GM21390 (cell line): ENCODE results near the gene NKD1.
A peak's percentile ranks its signal among the peaks of the same experiment; 100 is the strongest.

ENCODE experiments used
- ATAC-seq: cut with Tn5 transposase; IDR thresholded peaks from one replicate; pipeline ENCODE4 v1.9.1; 2021; ENCODE audit not compliant: unreplicated experiment

The NKD1 gene

GRCh38 chr16:50641818-50642187, 93.6 kb downstream of the NKD1 start:
- no peak for ATAC-seq

DNA sequence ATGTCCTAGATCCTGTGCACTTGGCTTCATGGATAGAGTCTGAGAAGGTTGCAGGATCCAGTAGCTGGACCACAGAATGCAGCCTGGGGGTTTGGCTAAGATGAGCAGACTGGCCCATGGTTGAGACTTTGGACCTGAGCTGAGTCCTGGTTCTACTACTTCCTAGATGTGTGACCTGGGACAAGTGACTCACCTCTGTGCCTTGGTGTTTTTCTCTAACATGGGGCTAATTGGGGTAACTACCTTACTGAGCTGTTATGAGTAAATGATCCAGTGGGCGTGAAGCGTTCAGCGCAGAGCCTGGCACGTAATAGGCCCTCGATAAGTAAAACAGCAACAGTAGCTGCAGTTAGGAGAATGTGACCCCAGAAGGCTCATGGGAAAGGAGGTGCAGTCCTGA, 94.2 kb downstream of the NKD1 start:
- ATAC-seq = no peak

- no peak for ATAC-seq
Observed at GRCh38 chr16:50643192-50643591, 95.0 kb downstream of the NKD1 start.

DNA sequence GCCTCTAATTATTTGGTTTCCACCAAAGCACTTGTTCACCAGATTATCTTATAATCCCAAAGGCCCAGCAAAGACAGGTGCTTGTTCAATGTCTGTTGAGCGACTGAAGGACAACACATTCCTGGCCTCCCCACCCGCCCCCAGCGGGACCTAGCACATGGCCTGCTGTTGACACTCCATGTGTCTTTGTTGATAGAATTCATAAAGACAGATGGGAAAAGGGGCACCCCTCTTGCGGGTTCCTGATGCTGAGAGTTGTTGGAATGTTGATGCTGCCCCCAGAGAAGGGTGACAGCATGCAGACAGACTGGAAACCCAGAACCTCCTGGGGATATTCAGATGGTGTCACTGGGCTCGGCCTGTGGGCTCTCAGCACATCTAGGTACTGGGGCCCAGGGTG, 96.0 kb downstream of the NKD1 start:
- ATAC-seq = no peak

GRCh38 chr16:50644729-50645128, 96.5 kb downstream of the NKD1 start:
- ATAC-seq = no peak

- no peak for ATAC-seq
Observed at GRCh38 chr16:50645563-50646220, 97.5 kb downstream of the NKD1 start.

- no peak for ATAC-seq
Observed at GRCh38 chr16:50646345-50646744, 98.1 kb downstream of the NKD1 start.

DNA sequence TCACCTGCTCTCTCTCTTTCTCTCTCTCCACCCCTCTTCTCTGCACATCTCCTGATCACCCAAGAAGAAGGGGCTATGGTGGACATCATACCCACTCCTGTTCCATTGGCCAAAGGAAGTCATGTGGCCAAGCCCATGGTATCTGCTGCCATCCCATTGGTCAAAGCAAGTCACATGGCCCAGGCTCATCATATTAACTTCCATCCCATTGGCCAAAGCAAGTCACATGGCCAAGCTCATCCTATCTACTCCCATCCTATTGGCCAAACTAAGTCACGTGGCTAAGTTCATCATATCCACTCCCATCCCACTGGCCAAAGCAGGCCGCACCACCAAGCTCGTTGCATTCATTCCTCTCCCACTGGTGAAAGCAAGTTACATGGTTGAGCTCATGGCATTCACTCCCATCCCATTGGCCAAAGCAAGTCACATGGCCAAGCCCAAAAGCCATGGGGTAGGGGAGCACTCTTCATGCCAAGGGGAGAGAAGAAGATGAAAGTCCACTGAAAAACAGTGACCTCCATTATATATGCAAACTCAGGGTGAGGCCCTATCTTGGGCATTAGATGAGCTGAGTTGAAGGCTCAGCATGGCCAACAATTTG, 103.7 kb downstream of the NKD1 start:
- ATAC-seq = no peak

- no peak for ATAC-seq
Observed at GRCh38 chr16:50652836-50653425, 104.7 kb downstream of the NKD1 start.

DNA sequence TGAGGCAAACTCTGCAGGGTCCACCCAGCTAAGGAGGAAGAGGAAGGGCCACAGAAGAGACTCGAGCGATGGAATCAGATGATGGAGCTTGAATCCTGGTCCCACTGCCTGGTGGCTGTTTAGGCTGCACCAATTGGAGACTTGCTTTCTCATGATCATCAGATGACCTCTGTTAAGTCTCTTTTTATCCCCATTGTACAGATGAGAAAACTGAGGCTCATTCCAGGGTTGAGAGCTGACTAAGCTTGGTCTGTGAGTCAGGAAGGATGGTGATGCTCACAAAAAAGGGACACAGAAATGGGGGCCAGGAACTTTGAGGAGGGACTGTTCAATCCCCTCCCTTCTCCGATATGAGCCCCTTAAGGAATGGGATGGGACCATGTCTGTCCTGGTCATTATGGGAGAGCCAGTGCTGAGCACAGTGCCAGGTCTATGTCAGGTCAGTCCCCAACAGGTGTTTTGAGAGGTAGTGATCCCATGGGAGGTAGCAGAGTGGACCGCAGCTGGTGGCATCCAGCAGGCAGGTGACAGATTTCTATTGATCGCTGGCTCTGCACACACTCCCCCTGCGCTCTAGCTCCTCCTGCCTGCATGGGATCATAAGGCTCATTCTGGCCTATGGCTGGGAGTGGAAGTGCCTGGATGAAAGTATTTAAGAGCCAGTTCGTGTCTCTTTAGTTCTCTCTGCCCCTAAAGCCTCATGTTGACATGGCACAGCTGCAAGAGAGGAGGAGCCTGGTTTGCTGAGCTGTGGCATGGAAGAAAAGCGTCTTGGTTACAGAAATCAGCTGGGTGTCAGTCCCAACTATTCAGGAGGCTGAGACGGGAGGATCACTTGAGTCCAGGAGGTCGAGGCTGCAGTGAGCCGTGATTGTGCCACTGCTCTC, 105.7 kb downstream of the NKD1 start:
- no peak for ATAC-seq

GRCh38 chr16:50655558-50656055, 107.4 kb downstream of the NKD1 start:
- no peak for ATAC-seq

DNA sequence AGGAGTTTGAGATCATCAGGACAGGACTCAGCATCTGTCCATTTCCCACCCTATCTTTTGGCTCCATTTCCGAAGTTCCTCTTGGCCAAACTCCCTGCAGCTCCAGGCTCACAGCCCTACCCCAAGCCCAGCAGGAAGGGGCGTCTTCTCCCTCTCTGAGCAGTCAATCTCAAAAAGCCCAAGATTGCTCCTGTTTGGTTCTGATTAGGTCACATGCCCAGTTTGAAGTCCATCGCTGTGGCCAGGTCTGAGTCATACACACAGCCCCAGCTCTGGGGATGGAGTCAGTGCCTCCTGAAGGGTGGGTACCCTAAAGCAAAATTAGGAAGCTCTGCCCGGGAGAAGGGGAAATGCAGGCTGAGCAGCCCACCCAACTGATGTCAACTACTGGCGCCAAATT, 109.0 kb downstream of the NKD1 start:
- no peak for ATAC-seq

DNA sequence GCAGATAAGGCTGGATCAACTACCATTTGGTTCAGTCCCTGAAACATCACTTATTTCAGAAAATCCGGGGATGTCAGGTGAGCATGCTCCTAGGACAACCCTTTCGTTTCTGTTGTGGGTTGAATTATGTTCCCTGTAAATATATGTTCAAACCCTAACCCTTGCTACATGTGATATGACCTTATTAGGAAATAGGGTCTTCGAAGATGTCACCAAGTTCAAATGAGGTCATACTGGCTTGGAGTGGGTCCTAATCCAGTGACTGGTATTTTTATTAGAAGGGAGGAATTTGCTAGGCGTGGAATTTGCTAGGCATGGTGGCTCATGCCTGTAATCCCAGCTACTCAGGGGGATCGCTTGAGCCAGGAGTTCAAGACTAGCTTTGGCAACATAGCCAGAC, 111.6 kb downstream of the NKD1 start:
- ATAC-seq = no peak

GRCh38 chr16:50662306-50662940, 114.2 kb downstream of the NKD1 start:
- no peak for ATAC-seq

- no peak for ATAC-seq
Observed at GRCh38 chr16:50664270-50664669, 116.1 kb downstream of the NKD1 start.

- ATAC-seq = peak; percentile 37
Observed at GRCh38 chr16:50665128-50665878, 117.1 kb downstream of the NKD1 start.

DNA sequence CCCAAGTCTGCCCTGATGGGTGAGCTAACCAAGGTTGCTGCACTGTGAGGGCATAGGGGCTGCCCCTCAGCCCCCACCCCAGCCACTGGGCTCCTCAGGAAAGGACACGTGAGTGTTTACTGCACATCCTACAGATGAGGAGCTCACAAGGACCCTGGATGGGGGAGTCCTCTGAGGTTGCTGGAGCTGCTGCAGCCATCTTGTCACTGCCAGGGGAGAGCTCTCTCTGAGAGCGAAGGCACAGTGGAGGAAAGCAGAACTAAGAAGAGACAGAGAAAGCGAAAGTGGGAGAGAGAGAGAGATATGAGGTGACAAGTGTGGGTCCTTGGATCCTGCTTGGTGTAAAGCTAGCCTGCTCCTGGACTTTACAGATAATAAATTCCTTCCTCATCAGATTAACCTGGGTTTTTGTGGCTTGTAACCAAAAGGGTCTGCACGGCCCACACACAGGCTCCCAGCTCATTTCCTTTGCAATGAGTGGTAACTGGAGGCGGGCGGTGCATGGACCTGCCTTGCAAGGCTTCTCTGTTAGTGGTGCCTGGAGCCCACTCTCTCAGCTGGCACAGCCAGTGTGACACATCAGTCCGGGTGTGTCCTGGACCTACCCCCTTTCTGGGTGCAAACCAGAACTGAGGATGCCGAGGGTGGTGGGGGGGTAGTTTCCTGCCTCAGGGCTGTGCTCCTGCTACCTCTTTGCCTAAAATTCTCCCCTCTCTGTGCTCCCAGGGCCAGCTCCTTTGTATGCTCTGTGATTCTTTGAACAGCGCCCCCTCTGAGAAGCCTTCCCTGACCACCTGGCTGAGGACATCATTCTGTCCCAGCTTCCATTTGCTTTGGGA, 118.7 kb downstream of the NKD1 start:
- ATAC-seq = peak; percentile 92

DNA sequence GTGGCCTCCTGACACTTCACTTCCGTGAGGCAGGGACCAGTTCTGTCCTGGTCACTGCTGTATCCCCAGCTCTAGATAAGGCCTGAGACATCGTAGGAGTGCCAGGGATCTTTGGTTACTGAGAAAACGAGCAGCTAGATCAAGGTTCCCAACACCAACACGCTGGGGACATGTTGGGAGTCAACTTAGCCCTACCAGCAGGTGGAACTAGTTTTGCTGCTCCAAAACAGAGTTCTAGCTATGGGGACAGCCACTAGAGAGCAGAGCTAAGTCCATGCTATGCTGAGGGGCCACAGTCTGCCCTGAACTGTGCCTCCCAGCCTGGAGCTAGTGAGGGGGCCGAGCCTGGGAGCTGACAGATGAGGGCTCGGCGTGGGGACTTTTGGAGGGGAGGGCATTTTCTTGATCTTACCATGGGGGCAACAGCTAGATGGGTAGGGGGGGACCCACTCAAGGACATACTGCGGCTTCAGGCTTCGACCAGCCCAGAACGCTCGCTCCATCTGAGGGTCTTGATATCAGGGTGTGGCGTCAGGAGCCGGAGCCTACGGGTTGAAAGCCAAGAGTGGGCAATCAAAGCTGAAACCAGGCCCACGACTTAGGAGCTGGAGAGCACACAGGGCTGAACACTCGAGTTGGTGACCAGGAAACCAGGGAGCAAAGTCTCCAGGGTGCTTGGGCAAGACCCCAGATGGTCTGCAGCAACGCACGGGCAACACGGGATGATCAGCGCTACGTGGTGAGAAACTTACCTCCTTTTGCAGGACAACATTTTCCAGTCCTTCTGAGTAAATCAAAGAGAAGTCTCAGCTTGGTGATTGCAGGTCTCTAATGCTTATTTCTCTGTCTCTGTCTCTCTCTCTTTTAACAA, 119.5 kb downstream of the NKD1 start:
- ATAC-seq = no peak
